Femur (tissue), 1 donor: ENCODE results near the gene TPRG1L.

ENCODE experiments used
- DNase-seq: peaks from one replicate; pipeline ENCODE4 v3.0.0-alpha.2; 2017

TPRG1L gene

DNA sequence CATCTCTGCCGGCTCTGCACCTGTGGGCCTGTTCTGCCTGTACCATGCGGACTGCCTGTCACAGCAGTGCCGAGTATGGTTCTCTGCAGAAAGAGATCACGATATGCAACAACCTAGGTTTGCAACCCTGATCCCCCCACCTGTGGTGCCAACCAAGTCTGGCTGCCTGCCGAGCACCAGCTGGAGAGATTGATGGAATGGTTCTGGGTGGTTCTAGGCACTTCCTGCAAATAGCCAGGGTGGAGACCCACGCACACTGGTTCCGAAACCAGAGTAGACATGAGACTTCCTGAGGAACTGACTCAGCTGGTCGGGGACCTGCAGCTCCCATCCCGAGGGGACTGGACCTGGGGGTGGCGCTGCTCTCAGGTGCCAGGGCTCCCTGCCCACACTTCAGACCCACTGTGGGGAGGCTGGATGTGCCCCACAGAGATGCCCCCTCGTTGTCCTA is 5.4 kb downstream of the TPRG1L start:
- DNase-seq, result no peak

DNA sequence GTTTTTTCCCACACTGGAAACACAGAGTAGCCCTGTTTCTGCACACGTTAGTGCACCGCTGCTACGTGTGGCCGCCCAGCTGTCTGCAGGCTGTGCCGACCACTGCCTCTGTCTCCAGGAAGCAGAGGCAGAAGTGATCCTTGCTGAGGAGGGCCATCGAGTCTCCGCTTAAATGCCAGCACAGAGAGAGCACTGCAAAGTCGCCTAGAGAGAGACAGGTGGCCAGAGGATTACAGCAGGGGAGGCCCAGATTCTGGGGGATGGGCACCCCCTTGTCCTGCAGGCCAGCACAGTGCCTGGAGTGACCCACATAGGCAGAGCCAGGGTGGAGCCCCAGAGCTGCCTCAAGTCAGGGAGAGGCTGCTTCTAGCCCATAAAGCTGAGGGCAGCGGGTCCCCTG is 6.1 kb downstream of the TPRG1L start:
- DNase-seq, result no peak

DNA sequence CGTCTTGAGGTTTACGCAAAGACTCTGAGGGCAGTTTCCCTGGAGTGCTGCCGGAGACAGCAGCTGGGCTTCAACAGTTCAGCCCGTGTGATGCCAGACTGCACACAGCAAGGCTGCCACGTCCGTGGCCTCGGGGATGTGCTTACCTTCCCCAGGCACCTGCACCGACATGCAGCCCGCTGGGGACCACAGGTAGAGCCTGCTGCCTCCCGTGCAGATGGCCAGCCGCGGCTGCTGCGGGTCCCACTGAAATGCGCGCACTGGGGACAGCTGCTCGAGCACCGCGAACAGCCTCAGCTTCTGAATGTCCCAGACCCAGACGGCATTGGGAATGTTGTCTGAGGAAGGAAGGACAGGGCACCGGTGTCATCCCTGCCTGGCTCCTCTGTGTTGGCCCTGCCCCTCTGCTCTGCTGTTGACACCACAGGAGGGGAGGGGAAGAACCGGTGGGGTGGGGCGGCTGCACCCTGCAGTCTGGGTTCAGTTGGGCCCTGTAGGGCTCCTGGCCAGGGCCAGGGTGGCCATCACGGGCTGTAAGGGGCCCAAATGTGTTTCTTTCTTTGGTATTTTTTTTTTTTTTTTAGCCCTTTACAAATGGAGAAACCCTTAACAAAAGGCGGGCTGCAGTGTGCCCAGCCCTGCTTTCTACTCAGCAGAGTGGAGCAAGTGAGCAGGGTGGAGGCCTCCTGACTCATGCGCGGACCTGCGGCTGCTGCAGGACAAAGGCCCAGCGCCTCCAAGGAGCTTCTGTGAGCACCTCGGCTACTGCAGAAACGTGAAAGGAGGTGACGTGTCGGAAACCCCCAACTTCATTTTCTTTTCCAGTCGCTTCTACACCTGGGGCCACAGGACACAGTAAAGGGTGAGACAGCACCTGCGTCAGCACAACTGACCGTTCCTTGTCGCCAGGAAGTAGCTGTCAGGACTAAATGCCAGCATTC is 6.8 kb downstream of the TPRG1L start:
- no peak for DNase-seq

DNA sequence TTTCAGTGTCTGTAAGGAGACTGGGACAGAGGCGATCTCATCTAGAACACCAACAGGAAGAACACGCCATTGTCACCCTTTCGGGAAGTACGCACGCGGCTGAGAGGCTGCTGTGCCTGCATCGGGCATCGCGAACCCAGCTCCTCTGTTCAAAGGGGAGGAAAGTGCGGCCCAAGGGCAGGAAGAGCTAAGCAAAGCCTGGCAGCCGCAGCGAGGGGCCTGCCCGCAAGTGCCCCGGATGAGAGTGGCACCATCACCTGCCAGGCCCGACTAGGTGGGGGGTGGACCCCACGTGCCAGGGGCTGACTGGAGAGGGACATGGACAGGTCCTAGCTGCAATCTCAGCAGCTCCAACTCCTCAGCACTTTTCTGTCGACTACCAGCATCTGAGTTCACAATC is 7.5 kb downstream of the TPRG1L start:
- DNase-seq, result no peak

DNA sequence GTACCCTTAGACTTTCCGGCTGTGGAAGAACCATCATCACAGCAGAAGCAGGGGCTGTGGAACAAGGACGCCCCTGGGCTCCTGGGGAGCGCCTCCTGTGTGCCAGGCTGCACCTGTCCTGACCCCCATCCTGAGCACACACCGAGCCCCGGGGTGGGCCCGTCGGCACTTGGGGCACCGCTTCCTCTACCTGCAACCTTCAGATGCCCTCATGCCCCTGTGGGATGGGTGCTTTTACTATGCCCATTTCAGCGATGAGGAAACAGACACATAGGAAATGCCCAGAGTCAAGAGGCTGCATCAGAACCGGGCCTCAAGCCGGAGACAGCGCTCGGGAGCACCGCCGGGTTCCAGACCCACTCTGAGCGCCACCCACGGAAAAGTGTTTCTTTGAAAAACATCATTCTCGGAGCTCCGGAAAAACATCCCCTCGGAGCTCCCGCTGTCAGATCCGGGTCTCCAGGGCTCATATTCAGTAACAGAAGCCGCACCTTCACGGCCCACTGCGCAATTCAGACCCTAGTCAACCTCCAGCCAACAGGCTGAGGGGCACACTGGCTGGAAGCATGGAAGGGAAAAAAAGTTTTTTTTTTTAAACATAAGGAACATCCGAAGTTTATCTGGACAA is 8.0 kb downstream of the TPRG1L start:
- DNase-seq, result no peak

DNA sequence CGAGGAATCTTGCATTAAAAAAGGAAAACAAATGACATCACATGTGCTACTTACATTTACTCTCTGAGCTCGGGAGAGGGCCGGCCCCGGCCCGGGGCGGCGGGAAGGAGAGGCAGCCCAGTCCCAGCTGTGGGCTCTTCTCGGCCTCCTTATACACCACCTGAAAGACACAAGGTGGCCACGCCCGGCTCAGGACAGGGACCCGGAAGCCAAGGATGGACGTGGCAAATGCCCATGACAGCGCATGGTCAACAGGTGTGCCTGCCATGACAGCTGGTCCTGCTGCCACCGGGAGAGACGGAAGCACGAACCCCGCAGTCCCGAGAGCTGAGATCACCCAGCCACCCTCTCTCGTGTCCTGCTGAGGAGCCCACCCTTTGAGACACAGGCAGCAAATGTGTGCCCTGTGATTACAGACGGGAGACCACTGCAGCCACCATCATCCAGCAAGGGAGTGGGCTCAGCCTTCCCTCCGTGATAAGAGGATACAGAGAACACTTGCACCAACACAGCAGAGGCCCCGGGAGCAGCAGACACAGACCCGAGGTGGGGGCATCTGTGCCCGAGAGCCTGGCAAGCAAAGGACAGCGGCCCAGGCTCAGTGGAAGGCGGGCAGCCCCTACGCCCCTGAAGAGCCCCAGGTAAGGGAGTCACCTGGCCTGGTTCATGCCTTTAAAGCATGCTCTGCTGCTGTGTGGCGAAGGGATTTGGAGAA is 8.7 kb downstream of the TPRG1L start:
- no peak for DNase-seq

DNA sequence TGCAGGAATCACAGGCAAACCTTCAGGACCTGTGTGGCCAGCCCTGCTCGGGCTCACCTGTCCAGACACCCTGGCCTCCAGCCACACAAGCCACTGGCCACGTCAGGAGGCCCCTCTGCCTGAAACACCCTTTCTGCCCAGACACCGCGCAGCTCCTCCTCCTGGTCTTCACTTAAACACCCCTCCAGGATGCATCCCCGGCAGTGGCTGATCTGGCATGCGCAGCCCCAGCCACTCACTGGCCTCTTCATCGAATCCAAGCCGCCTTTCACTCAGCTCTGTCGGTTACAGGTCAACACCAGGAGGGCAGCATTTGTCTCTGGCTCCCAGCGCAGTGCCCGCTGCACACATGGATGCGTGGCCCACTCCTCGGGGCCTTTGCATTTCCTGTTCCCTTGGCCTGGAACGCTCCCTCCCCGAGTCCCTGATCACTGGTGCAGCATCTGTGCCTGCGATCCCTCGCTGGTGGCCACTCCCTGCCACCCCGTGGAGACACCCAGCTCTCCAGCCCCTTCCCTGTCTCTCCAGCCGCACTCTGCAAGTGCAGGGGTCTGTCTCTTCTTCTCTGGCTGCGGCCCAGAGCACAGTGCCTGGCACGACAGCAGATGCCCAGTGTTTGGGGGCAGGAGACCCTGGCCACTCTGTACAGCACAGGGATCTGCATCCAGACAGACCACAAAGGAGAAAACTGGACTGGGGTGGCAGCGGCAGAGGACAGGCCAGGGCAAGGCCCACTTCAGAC is 9.4 kb downstream of the TPRG1L start:
- DNase-seq, result no peak

DNA sequence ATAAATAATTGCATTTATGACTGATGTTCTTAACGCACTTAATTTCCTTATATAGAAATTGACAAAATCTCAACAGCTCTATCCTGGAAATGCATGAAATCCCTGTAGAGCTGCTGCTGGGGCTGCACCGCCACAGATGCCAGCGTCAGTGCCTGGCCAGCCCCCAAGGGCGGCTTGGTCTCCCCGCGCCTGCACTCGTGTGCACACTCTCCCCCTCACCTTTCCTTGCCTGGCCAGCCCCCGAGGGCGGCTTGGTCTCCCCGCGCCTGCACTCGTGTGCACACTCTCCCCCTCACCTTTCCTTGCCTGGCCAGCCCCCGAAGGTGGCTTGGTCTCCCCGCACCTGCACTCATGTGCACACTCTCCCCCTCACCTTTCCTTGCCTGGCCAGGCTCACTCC is 11.3 kb downstream of the TPRG1L start:
- no peak for DNase-seq

DNA sequence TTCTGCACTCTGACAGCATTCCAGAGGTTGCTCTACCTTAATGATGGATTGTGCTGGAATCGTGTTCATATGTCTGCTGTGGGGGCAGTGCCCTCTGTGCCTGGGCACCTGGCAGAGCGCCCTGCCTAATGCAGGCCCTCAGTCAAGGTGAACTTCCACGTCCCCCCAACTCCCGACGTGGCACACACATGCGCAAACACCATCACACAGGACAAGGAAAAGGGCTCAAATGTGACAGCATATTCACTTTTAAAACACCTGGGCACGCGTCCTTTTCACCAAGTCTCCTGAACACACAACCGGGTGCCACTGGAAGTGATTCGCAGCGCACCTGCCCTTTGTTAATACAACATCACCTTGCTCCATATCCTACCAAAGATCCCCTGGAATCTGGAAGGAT is 11.7 kb downstream of the TPRG1L start:
- DNase-seq, result no peak

DNA sequence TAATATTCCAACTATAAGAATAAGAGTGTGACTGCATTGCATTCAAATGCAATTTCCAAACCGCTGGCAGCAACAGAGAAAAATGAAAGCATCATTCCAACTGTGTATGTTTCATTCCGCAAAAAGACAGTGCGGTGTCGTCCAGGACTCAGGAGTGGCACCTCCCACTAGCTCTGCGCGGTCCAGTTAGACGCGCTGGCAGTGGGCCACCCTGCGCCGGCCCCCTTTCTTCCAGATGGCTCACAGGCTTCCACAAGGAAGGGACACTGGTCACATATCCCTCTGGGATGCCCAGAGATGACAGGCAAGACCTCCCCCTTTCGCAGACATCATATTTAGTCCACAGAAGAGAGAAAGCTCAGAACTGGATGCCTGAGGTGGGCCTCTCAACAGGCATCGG is 13.2 kb downstream of the TPRG1L start:
- no peak for DNase-seq

DNA sequence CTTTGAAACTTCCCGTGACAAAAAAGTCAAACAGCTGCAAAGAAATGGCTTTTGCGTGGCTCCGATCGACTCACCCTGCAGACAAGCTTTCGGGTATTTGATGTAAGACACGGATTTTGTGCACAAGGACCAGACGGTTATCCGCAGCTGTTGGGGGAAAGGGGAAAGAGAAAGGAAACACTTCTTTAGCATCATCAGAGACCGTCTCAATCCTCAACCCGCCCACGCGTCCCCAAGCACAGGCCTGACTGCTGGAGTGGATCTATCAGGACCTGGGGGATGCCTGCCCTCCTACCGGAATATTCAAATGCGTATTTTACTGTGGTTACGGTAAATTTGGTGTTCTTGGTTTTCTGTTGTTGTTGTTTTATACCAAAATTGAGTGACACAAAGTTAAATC is 13.9 kb downstream of the TPRG1L start:
- no peak for DNase-seq

DNA sequence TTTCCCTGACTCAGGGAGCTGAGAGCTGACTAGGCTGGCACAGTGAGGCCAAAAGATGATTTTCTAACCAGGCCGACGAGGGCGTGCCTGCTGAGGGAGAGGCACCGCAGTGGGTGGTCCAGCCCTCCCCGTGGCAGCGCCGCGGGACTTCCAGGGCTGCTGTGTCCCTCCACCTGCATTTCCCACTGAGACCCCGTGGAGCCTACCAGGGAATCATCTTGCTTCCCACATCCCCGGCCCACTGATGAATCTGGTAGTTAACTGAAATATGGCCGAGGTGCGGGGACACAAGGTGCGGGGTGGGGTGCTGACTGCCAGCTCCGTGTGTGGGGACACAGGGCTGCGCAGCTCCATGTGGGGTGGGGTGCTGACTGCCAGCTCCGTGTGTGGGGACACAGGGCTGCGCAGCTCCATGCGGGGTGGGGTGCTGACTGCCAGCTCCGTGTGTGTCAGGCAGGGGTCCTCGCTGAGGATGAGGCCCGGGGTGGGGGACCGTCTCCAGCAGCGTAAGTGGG is 14.6 kb downstream of the TPRG1L start:
- DNase-seq, result no peak

DNA sequence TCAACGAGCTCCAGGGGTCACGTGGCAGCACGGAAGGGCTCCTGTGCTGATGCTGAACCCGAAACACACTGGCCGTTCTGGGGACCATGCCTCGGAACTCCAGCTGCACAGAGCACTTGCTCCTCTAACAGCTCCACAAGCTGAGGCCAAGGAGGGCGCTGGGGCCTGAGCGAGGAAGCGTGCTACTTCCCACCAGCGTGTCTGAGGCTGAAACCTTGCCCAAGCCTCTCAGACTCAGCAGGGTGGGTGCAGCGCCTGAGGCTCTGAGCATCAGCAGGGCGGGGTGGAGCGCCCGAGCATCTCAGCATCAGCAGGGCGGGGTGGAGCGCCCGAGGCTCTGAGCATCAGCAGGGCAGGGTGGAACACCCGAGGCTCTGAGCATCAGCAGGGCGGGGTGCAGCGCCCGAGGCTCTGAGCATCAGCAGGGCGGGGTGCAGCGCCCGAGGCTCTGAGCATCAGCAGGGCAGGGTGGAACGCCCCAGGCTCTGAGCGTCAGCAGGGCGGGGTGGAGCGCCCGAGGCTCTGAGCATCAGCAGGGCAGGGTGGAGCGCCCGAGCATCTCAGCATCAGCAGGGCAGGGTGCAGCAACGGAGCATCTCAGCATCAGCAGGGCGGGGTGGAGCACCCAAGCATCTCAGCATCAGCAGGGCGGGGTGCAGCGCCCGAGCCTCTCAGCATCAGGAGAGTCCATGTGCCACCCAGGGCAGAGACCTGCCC is 15.5 kb downstream of the TPRG1L start:
- no peak for DNase-seq

DNA sequence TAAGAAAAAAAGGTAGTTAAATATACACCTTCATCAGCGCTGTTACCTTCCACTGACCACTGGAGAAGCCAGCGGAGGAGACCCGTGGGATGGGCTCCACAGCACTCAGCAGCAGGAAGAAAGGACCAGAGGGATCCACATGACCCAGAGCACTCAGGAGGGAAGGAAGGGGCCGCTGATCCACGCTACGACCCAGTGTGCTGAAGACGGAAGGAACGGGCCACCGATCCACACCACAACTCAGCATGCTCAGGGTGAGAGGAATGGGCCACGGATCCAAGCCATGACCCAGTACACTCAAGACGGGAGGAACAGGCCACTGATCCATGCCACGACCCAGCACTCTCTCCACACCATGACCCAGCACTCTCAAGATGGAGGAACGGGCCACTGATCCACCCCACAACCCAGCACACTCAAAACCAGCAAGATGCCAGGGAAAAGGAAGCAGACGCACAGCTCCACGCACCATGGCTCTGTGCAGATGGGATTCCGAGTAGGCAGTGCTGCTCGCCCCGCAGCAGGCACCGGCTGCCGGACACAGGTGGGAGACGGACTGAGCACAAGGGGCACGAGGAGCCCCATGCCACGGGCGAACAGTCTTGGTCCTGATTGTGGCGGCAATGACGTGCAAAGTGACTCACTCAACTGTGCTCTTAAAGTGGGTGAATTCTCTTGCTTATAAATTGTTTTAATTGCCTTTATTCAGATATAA is 16.4 kb downstream of the TPRG1L start:
- DNase-seq, result no peak

DNA sequence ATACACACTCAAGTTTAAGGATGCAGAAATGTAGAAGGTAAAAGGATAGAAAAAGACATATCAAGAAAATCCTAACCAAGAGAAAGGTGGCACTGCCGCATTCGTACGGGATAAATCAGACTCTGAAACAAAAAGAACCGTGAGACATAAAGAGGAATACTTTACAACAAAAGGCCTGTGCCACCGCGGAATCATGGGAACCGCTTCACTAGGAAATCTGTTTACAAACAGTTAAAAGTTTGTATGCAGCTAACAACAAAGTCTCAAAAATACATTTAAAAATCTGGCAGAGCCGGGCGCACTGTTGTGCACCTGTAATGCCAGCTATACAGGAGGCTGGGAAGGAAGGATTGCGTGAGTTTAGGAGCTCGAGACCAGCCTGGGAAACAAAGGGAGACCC is 17.0 kb downstream of the TPRG1L start:
- DNase-seq, result no peak

DNA sequence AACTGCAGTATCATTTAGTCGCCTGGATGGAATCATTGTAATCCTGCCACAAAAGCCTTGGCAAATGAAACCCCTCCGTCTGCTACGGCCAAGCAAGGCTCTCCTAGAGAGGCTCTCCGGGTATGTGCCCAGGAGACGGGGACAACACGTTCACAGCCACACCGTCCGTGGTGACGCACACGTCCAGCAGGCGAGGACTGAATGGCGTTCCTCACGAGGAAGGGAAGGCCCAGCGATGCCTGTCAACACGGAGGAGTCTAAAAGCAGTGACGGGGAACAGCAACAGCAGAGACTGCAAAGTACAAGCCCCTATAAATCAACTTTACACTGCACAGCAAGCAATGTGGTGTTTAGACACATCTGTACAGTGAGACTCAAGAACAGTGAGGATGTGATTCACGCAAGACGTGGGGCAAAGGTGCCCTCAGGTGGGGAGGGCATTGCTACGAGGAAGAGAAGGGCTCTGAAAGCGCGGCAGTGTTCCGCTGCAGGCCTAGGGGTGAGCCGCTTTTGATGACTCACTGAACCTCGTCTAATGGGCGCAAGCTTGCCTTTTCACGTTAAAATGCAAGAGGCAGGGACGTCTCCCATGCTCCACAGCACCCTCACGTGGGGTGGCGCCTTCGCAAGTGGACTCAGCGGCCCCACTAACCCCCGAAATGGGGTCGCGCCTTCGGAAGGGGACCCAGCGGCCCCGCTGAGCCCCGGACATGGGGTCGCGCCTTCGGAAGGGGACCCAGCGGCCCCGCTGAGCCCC is 18.3 kb downstream of the TPRG1L start:
- DNase-seq, result no peak

DNA sequence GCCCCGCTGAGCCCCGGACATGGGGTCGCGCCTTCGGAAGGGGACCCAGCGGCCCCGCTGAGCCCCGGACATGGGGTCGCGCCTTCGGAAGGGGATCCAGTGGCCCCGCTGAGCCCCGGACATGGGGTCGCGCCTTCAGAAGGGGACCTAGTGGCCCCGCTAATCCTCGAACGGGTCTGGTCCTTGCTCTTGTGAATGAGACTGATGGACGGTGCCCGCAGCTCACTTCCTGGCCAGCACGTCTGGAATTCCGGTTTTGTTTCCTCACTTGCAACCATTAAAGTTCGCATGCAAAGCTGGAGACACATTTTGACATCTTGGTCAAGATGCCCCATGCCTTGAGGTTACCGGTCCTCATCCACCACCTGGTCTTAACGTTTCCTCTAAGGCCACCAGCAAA is 19.5 kb downstream of the TPRG1L start:
- no peak for DNase-seq

DNA sequence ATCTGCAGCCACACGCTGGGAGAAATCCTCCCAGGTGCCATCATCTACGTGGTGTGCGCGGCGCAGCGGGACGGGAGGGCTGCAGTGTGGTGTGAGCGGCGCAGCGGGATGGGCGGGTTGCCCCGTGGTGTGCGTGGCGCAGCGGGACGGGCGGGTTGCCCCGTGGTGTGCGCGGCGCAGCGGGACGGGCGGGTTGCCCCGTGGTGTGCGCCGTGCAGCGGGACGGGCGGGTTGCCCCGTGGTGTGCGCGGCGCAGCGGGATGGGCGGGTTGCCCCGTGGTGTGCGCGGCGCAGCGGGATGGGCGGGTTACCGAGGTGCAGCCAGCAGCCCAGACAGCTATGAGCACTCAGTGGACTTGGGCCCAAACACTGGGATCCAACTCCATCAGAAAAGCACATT is 20.4 kb downstream of the TPRG1L start:
- DNase-seq, result no peak

DNA sequence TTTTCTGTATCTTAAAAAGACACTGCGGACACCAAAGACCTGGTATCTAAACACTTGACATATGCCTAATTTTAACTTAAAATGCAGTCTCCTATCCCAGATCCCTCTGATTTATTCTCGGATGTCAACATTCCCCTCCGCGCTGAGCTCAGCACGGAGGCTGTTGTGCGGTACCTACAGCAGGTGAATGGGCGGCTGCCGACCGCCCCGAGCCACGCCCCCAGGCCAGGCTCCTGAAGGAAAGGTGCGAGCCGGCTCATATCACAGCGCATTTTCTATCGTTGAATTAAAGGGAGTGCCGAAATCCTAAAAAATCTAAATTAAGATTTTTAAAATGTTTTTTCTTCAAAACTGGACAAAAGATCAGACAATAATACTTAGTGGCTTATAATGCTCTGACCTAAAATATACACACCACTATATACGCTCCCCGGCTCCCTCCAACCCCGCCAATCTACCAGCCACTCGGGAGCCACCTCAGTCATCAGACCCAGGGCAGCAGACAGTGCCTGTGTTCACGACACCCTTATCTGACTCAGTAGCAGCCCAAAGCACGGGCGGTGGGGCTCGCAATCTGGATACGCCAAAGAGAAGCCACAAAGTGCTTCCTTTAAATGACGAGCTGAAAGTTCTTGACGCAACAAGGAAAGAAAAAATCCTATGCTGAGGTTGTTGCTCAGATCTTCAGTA is 21.0 kb downstream of the TPRG1L start:
- DNase-seq, result no peak

DNA sequence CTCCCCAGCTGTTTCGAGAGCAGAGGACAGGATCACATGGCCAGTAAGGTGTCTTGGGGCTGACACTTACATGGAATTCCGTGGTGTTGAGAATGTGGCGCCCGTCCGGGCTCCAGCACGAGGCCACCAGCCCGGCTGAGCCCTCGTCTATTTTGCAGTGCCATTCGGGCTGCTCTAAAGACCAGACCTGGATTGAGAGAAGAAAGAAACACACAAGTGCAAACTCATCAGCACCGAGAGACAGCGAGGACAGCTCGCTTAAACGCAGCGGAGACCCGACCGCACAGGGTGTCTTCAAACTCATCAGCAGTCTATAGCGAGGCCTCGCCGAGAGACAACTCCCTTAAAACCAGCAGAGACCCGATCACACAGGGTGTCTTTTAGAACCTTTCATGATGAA is 21.8 kb downstream of the TPRG1L start:
- DNase-seq, result no peak
